GM21529 (cell line): ENCODE data around the gene FAM149A.
A peak's percentile ranks its signal among the peaks of the same experiment; 100 is the strongest.

Experiments used
- ATAC-seq: cut with Tn5 transposase; IDR thresholded peaks from one replicate; pipeline ENCODE4 v1.9.1; 2021; ENCODE audit not compliant: unreplicated experiment

The FAM149A gene

DNA sequence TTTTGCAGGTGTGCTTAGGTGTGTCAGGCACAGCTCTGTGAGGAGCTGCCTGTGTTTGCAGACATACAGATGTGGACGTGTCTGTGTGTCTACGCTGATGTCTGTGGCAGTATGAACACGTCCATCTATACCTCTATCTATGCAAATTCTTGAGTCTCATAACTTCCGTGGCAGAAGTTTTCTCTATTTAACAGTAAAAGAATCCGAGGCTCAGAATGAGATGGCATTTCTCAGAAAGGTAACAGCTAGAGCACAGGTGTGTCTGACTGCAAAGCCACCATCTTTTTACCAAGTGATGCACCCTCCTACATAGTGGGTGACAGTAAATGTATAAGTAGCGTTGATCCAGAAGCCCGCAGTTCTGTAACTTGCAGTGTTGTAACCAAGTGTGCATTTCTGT, 47.0 kb downstream of the FAM149A start:
- peak; percentile 80 for ATAC-seq

DNA sequence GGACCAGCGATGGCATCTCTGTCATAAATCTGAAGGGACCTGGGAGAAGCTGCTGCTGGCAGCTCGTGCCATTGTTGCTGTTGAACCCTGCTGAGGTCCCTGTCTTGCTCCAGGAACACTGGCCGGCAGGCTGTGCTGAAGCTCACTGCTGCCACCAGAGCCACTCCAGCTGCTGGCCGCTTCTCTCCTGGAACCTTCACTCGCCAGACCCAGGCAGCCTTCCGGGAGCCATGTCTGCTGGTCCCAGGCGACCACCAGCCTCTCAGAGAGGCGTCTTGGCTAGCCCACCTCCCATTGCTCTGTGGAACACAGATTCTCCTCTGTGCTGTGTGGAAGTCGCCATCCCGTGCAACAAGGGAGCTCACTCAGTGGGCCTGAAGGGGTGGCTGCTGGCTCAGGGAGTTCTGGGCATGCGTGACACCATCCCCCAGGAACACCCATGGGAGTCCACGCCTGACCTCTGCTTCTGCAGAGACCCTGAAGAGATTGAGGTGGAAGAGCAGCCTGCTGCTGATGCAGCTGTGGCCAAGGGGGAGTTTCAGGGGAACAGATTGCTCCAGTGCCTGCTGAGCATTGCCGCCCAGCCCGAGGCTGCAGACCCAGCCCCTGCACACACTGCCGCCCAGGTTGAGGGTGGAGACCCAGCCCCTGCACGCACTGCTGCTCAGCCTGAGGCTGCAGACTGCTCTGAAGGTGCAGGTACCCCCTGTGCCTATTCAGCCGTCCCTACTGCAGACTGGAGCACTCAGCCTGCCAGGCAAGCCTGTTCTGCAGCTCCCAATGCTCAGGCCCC, 53.7 kb downstream of the FAM149A start:
- peak; percentile 39 for ATAC-seq

DNA sequence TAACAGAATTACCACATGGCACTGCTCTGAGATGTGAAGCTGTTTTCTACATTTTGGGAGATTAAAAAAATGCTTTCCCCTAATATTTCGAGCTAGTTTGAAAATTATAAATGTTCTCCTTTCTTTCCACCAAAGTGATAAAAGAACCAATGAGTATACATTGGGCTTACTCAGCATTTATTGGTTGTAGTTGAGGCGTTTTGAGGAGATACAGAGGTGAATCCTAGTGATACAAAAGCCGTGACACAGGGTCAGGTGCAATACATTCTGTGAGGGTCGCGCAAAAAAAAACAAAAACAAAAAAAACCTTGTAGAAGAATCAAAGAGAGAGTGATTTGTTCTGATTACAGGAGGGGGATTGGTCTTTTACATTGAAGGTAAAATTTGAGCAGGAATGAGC, 54.5 kb downstream of the FAM149A start:
- no peak for ATAC-seq

DNA sequence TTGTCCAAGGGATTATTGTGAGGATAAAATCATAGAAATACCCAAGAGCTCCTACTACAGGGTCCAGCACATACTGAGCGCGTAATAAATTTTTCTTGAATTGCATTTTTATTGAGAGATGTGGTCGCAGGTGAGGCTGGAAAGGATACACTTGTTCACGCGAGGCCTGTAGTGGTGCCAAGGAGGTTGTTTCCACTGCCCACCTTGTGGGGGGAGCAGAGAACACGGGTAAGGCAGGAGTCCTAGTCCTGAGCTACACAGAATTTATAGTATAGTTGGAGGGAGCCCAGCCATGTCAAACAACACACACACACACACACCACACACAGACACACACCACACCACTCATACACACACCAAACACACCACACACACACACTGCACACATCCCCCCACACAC, 55.1 kb downstream of the FAM149A start:
- ATAC-seq = no peak

DNA sequence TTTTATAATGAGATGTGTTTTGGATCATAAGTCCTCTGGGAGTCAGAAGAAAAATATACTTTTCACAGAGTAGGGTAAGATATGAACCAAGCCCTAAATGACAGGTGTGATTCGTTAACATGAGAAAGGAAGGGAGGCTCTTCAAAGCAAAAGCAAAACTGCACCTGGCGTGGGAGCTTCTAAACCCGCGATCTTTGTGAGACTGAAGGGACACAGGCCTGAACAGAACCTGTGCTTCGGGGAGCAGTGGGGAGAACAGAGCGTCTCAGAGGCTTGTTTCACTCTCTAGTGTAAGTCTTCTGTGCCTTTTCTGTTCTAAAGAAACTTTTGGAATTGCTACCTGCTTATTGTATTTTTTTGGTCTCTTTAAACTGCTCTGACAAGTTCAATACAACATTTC, 56.6 kb downstream of the FAM149A start:
- ATAC-seq = peak; percentile 97

DNA sequence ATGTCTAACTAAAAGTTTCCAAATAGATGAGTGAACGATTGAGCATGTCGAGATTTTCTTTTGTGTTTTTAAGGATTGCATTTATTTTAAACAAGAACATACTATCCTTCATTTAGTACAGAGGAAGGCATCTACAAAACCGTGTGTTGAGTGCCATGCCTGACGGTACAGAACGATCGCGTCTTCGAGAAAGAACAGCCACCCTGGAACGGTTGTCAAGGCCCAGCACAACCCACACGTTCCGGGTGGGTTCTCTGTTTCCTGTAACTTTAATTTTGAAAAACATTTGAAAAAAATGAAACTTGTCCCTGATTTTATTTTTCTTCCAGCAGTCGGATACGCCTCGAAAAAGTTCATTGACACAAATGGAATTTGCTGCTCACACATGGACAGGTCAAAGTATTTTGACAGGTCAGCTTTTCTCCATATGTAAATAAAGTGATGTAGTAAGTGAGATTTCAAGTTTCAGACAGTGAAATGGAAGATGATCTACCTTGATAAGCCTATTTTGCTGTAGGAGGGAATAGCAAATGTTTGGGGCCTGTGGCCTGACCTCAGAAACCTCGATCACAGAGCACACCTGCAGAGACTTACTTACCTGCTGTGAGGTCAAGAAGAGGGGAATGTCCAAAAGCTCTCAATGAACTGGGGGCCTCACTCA, 62.5 kb downstream of the FAM149A start:
- ATAC-seq = no peak

DNA sequence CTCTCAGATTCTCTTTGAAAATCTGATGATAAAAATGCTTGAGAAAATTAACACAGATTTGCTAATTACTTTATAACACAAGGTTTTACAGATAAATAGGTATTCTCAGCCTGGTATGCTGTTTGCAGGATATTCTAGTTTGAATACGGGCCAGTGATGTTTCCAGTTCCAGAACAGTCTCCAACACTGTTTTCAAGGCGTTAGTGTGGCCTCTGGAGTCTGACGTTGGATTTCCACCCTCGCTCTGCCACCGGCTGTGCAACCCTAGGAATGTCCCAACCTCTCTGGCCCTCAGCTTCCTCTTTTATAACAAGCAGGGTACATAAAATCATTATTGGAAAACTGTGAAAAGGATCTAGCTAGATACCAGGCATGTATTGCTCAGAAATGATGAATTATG, 63.1 kb downstream of the FAM149A start:
- no peak for ATAC-seq

DNA sequence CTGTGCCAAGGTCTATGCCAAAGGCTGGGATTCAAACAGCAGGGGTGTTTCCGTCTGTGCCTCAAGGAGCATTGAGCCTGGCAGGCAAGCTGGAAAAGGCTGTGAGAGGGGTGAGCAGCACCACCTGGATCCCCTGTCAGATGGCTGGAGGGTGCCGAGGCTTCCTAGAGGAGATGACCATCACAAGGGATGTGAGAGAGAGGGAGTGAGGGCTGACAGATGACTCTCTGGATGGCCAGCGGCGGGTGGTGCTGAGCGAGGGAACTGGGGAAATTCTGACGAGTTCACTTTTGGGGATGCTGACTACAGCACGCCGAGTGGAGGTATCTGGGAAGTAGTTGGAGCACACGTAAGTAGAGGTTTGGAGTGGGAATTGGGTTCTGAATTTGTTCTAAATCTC, 64.2 kb downstream of the FAM149A start:
- no peak for ATAC-seq

DNA sequence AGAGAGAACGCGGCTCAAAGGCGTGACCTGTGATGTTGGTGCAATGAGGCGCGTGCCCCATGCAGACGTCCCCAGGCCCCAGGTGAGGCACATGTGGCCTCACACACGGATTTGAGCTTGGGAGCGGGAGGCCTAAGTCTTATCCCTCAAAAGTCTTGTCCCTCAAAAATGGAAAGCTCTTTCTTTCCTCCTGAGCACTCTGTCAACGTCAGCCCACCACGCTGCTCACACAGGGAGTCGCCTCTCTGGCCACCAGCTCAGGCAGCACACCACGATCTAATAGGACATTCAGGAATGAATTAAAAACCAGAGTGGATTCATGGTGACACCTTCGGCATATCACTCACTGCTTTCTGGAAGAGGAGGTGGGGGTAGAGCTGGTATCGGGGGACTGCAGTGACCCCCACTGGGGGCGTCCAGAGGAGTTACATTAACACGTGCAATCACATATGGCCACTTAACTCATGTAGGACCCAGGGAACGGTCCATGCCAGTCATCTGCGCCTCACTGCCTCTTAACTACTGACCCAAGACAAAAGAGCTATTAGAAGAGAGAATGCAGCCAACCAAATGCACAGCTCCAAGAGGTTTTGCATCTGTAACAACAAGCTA, 64.9 kb downstream of the FAM149A start:
- ATAC-seq = no peak

DNA sequence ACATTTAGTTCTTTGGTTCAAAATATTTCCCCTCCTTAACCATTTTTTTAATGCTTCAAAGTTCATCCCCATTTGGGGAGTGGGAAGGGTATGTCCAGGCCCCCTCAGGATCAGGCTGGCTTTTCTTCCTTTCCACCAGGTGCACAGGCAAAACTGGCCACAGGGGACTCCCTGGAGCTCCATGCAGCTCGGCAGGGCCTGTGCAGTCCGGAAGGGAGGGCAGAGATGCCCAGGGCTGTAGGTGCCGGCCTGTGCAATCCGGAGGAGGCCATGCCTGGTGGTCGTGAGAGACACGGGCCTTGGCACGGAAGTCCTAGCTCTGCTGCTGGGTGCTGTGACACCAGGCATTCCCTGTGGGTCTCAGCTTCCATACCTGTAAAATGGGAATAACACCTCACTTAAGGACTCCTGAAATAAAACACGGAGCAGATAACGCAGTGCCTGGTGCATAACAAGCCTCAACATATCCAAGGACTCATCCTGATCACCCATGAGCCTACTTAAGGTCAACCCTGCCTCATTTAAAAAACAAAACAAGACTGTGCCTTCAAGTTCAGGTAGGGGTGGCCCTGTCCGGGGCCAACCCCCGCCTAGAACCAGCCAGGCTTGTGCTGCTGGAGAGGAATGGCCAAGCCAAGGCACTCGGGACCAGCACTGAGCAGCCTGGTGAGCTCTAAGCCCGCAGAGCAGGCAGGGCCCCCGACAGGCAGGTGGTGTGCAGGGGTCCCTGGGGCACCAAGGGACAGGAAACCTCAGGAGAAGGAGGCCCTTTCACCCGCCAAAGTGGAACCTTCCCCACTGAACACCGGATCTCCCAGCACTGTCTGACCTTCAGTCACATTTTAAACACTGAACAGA, 65.7 kb downstream of the FAM149A start:
- ATAC-seq = no peak

DNA sequence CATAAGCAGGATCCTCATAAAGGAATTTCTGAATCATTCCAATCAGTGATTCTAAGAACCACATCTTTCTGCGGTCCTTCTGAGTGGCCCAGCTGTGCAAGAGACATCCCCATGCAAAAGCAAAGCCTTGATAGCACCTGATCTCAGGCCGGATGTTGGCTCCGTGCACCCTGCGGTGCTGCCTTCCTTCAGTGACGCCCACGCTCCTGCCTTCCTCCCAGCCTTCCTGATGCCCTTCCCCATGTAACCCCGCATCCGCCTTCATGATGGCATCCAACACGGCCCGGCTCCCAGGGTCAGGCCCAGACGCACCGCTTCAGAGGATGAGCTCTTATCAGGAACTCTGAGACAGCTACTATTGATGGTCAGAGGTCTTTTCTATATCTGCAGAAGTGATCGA, 66.5 kb downstream of the FAM149A start:
- no peak for ATAC-seq

DNA sequence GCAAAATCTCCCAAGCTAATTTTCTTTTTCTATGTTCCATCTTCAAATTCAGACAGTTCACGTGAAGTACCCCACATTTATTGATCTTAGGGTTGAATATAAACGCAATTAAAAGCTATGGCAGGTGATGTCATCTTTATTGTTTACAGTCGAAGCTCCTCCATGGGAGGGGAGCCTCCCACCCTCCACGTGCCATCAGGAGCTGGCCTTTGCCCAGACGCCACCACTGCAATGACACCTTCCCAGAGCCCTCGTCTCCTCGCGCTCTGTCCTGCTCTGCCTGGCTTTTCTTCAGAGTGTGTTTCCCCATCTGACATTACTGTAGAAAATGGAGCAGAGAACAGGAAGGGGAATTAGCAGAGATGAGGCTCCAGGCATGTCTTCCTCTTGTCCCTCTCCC, 68.0 kb downstream of the FAM149A start:
- ATAC-seq = no peak

DNA sequence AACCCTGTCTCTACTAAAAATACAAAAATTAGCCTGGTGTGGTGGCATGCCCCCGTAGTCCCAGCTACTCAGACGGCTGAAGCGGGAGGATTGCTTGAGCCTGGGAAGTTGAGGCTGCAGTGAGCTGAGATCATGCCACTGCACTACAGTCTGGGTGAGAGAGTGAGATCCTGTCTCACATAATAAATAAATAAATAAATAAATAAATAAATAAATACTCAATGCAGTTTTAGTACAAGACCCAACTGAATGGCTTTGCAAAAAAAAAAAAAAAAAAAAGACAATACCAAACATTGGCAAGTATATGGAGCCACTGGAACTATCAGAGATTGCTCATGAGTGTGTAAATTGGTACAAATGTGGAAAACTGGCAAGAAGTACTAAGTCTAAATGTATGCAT, 83.6 kb downstream of the FAM149A start:
- no peak for ATAC-seq

DNA sequence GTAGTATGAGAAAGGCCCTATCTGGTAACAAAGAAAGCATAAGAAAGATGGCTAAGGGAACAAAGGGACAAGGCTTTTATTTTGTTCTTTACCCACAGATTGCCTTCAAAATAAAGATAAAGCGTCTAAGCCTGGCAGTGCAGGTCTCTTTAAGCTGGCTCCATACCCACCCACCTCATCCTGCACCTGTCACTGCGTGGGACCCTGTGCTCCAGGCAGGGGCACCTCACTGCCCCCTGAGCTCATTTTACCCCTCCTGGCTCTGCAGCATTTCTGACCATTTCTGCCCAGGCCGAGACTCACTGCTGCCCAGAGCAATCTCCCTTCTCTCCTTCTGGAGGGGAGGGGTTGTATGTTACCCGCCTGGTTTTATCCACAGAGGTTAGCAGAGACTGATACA, 85.2 kb downstream of the FAM149A start:
- ATAC-seq = no peak

DNA sequence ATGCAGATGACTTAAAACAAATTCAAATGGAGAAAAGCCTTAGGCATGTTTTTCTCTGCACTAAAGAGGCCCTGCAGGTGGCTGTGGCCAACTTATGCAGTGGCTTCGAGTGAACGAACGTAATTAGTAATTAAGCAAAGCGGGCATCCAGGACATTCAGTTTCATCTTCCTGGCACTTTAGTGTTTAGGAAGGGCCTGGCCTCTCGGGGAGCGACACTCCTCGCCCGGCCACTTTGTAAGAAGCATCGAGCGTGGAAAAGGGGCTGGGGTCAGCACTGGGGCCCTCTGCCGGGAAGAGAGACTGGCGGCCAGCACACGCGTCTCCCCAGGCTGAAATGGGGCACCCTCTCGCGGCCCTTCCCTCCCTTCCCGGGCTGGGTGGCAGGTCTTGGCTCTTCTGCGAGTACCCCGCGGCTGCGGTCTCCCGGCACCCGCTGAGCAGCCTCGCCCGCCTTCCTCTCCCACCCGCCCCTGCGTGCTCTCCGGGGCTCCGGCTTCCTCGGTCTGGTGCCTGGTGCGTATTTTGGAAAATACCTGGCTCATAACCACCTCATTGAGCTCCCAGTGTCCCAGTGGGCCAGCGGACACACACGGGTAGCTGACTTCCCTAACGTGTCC, 86.2 kb downstream of the FAM149A start:
- ATAC-seq = peak; percentile 32

DNA sequence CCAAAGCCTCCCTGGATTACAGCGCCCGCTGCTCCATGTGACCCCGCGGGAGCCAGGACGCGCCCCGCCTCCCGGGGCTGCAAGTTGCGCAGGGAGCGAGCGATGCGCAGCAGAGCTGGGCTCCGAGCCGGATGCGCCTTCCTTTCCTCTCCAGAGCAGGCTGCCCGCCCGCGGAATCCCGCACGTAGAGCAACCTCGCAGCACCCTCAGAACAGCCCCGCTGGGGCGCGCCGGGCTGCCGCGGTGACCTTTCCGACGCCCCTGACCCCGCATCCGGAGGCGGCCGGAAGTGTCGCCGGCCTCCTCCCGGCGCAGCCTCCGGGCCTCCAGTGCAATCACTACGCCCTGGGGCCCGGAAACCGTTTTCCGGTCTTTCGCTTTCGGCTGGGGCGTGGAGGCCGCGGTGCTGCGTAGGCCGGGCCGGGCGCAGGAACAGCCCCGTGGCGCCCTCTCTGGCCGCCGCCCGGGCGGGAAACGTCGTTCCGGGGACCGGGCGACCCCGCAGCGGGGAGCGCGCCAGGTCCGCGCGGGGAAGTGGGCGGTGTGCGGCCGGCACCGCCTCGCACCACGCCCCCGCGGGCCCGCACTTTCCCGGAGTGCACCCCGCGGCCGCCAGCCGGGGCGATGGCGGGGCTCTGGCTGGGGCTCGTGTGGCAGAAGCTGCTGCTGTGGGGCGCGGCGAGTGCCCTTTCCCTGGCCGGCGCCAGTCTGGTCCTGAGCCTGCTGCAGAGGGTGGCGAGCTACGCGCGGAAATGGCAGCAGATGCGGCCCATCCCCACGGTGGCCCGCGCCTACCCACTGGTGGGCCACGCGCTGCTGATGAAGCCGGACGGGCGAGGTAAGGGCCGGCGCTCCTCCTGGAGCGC, 86.9 kb downstream of the FAM149A start, which contains the start of gene CYP4V2:
Gene CYP4V2 (plus strand): TSS at position 368 of the 866 bp plus-strand sequence. CDS start 257 bp downstream, at position 625.
- peak; percentile 84 for ATAC-seq

DNA sequence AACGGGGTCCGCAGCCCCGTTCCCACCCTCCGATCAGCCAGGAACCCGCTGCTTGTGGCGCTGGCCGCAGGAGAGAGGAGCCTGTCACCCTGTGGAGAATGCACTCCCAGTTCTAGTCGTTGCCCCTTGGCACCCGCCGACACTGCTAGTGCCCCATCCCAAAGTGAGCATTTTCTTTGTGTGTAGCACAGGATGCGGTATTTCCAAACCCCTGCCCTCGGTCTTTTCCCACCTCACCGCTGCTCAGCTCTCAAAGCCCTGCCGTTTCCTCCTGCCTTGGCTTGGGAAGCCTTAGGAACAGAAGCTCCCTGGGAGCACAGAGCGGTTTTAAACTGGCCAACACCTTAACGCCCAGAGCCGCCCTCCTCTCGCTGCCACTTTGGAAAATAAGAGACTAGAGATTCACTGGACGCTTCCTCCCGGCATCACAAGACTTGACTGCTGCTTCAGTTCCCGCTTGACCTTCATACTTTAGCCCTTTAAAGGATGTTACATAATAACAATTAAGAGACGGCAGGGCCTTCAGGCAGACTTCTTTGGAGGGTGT, 87.6 kb downstream of the FAM149A start:
- peak; percentile 0 for ATAC-seq

DNA sequence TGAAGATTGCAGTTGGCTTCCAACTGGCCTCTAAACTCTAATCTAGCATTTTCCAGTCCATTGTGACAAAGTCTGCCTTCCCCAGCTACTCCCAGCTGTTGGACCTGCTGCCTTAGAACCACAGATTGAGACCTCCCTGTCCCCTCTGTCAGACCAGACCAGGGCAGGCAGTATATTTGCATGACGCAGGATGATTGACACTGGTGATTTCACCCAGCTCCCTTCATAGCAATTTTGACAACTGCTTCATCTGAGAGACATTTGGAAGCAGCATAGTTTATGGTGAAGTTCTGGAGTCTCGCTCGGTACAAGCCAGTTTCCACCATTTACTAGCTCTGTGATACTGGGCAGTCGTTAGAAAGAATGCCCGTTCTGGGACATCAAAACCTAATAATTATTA, 89.3 kb downstream of the FAM149A start:
- no peak for ATAC-seq

DNA sequence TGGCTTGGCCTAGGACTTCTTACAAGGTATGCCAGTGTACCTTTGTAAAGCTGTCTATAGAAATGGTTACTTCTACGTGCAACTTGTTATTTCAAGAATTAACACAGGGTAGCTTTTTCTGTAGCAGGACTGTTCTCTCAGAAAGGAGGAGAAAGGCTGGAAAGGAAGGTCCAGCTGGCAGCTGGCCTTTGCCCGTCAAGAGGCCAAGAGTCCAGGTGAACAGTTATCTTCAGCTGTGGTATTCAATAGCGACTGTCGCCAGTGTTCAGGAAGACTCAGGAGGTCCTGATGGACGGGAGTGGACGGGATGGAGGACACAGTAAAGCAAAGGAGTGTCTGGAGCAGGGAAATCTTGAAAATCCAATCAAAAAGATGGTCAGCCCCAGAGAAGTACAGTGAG, 91.6 kb downstream of the FAM149A start:
- ATAC-seq = no peak

DNA sequence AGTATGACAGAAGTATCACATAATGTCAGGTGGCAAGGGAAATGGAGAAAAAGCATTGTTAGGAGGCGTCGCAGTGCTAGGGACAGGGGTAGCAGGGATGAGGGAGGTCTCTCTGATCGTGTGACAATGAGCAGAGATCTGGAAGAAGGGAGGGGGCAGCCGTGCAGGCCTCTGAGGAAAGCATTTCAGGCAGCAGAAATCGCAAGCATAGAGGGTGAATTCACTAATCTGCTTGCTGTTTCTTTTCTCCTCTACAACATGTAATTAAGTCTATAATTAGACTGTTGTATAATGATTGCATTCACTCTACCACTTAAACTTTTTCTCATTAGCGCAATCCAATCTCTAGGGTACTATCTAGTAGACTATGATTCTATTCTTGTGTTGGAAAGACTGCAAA, 96.0 kb downstream of the FAM149A start:
- ATAC-seq = no peak
